Measurements from ENCODE around the gene ZBED4. TPM values are rescaled to one million over a fixed set of nuclear protein-coding genes. Genes with fewer than 3 reads are reported as not detected.

Gene ZBED4
- total and polyA plus RNA-seq, 2 experiments from 2014 or later, result 8.5 to 31.9 TPM

- no peak for ATAC-seq
- no peak for DNase-seq (ENCODE audit: low spot score)
- H3K36me3 ChIP-seq (ENCODE audit: insufficient read depth), result no peaks in the 10 kb centered on the region
- no peak overlapping the region for H3K4me3 ChIP-seq
- no peaks in the 10 kb centered on the region for H3K27me3 ChIP-seq (ENCODE audit: insufficient read depth)
- H3K27ac ChIP-seq (ENCODE audit: low read depth), result no peak overlapping the region
- no peaks in the 10 kb centered on the region for H3K4me1 ChIP-seq (ENCODE audit: insufficient read depth)
- H3F3A ChIP-seq (replicated peaks; ENCODE audit: low read depth), result no peaks in the 10 kb centered on the region
- Mint-ChIP-seq H3K4me1 (no peaks in the 10 kb centered on the region), H3K4me3 (no peak overlapping the region), H3K9me3 (peaks cover 40% of the 10 kb centered on the region), H3K36me3 (ENCODE audit: low read depth) (peaks cover 17% of the 10 kb centered on the region), H3K27ac (no peak overlapping the region), H3K27me3 (ENCODE audit: insufficient read depth, low read depth, poor library complexity) (peaks cover 15% of the 10 kb centered on the region)
- no peaks in the 10 kb centered on the region for H3K79me2 ChIP-seq (replicated peaks; ENCODE audit: insufficient read depth)
- H3K9me2 ChIP-seq (ENCODE audit: insufficient read depth), result no peaks in the 10 kb centered on the region
- H3K4me2 ChIP-seq, result no peak overlapping the region
- no peaks in the 10 kb centered on the region for H4K20me1 ChIP-seq (replicated peaks; ENCODE audit: insufficient read depth)
- no peak overlapping the region for H2AFZ ChIP-seq
- TF ChIP-seq ZNF462 (CRISPR knock-in tag; IDR thresholded peaks at IDR 0.05) (no peak), POLR2AphosphoS5 (IDR thresholded peaks at IDR 0.05; ENCODE audit: low read depth) (no peak), ZNF114 (CRISPR knock-in tag; IDR thresholded peaks at IDR 0.05) (no peak), ZNF331 (CRISPR knock-in tag; IDR thresholded peaks at IDR 0.05; ENCODE audit: low read depth) (no peak), EZH2phosphoT487 (IDR thresholded peaks at IDR 0.05; ENCODE audit: unreplicated experiment) (no peak), JUNB (IDR thresholded peaks at IDR 0.05; ENCODE audit: unreplicated experiment) (no peak), CREB1 (CRISPR knock-in tag; IDR thresholded peaks at IDR 0.05; ENCODE audit: low read depth) (no peak), CTCF (conservative IDR thresholded peaks at IDR 0.05; ENCODE audit: low read depth in 2 of 2) (no peak)
Measured at GRCh38 chr22:49833340-49834007, 20.2 kb upstream of the ZBED4 start.
